NCI-H524 (cell line): Measurements from ENCODE around the gene LONP2.
"Not testable (repeated sequence)": the region's sequence is repeated elsewhere in the genome, so short reads cannot be mapped to it uniquely, and the experiment has no call there.

Experiments used
- DNase-seq, 2 experiments: peaks; one replicate each; lab custom pipeline; 2025; lab: John Stamatoyannopoulos, UW

LONP2 gene

GRCh38 chr16:48393485-48394354 is 149.6 kb downstream of the LONP2 start:
- peak in 1 of 2 experiments; percentile 45 for DNase-seq

DNA sequence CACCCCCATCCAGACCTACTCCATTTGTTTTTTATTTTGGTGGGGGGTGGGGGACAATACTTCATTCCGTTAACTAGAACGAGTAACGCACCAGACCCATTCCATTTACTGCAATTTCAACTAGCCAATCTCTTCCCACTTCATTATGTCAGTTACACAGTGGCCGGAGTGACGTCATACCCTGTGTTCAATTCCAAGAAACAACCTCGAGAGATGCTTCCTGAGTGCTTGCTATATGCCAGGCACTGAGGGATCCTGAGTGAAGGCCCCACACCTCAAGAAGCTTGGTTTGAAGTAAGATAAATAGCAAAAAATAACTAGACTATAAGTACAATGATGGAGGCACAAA is 150.2 kb downstream of the LONP2 start:
- no peak for DNase-seq

DNA sequence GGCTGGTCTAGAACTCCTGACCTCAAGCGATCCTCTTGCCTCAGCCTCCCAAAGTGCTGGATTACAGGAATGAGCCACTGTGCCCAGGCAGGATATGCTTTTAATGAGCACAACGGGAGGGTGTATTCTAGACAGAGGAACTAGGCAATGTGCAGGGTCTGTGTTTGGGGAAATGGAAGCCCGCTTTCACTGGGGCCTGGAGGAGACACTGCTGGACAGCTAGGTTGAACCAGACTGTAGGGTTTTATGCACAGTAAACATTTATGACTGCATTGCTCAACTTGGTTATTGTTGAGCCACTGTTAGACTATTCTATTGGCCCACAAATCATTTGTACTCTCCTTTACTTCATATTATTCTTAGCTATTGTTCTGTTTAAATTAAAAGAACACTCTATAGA is 151.3 kb downstream of the LONP2 start:
- DNase-seq = no peak

- not testable (repeated sequence) for DNase-seq
Observed at GRCh38 chr16:48402547-48402946, 158.4 kb downstream of the LONP2 start.

GRCh38 chr16:48405153-48405552 is 161.1 kb downstream of the LONP2 start:
- no peak for DNase-seq

DNA sequence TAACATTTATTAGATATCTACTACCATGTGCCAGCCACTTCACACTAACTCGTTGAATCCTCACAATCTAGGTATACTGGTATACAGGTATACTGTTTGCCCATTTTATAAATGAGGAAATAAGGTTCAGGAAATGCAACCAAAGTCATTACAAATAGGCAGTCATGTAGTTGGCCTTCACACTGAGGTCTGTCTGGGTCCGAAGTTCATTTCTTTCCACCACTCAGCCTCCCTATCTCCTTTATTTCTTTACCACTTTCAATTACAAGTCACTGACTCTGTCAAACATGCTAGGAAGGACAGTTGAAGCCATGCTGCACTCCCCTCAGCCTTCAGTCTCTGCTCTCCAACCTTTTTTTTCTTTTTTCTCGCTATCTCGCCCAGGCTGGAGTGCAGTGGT is 161.8 kb downstream of the LONP2 start:
- DNase-seq = no peak
